ENCODE measurements around the gene PKD2L2. TPM values are rescaled to one million over a fixed set of nuclear protein-coding genes. Genes with fewer than 3 reads are reported as not detected.

Gene PKD2L2
- total RNA-seq, 1 donor from 2014 or later: not detected

DNA sequence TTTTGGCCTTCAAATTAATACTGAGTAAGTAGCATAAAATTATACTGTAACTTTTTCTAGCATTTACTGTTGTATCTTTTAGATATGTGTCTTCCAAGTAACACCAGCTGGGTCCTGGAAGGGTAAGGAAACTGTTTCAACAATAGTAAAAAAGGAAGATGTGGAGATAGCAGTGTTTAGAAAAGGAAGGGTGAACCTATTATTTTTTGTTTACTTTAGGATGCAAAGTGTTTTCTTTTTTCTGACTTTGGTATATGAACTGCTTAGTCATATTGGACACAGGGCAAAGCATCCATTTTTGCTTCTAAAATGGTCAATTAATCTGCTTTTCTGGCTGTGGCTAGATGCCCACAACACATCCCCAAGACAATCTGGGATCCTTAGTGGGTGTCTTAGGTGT lies 5.3 kb downstream of the PKD2L2 start:
- TF ChIP-seq CTCF (IDR thresholded peaks at IDR 0.05; ENCODE audit: unreplicated experiment): no peak
- no peak overlapping the region for H3K27ac Mint-ChIP-seq
- H3K36me3 Mint-ChIP-seq: no peaks in the 10 kb centered on the region
- H3K27me3 Mint-ChIP-seq (ENCODE audit: low read depth): no peaks in the 10 kb centered on the region
- H3K4me3 Mint-ChIP-seq: no peak overlapping the region
- DNase-seq (ENCODE audit: low spot score in 2 of 2, unreplicated experiment in 2 of 2): no peak
- no peaks in the 10 kb centered on the region for H3K9me3 Mint-ChIP-seq
- no peaks in the 10 kb centered on the region for H3K4me1 Mint-ChIP-seq

DNA sequence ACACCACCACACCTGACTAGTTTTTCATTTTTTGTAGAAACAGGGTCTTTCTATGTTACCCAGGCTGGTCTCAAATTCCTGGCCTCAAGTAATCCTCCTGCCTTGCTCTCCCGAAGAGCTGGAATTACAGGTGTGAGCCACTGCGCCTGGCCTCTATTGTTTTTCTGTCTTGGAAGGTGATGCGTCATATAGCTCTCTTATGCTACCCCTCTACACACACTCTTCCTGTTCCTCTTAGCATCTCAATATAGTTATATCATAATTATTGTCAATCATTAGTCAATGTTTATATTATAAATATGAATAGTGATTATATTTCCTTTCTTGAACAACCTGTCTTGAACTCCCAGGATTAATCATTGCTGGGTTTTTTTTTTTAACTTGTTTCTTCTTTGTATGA lies 7.3 kb downstream of the PKD2L2 start:
- Mint-ChIP-seq H3K27me3 (ENCODE audit: low read depth) (no peaks in the 10 kb centered on the region), H3K4me3 (no peak overlapping the region), H3K36me3 (no peaks in the 10 kb centered on the region), H3K27ac (no peak overlapping the region), H3K9me3 (no peaks in the 10 kb centered on the region), H3K4me1 (no peaks in the 10 kb centered on the region)
- no peak for DNase-seq (ENCODE audit: low spot score in 2 of 2, unreplicated experiment in 2 of 2)
- TF ChIP-seq CTCF (IDR thresholded peaks at IDR 0.05; ENCODE audit: unreplicated experiment): no peak

- H3K4me3 Mint-ChIP-seq: no peak overlapping the region
- TF ChIP-seq CTCF (IDR thresholded peaks at IDR 0.05; ENCODE audit: unreplicated experiment): no peak
- no peaks in the 10 kb centered on the region for H3K27me3 Mint-ChIP-seq (ENCODE audit: low read depth)
- H3K36me3 Mint-ChIP-seq: no peaks in the 10 kb centered on the region
- H3K4me1 Mint-ChIP-seq: no peaks in the 10 kb centered on the region
- DNase-seq (ENCODE audit: low spot score in 2 of 2, unreplicated experiment in 2 of 2): no peak
- H3K9me3 Mint-ChIP-seq: no peaks in the 10 kb centered on the region
- H3K27ac Mint-ChIP-seq: no peak overlapping the region
Measured at GRCh38 chr5:137899493-137899892, 10.2 kb downstream of the PKD2L2 start.

- H3K27me3 Mint-ChIP-seq (ENCODE audit: low read depth): no peaks in the 10 kb centered on the region
- no peak for TF ChIP-seq CTCF (IDR thresholded peaks at IDR 0.05; ENCODE audit: unreplicated experiment)
- no peaks in the 10 kb centered on the region for H3K9me3 Mint-ChIP-seq
- no peak for DNase-seq (ENCODE audit: low spot score in 2 of 2, unreplicated experiment in 2 of 2)
- H3K36me3 Mint-ChIP-seq: no peaks in the 10 kb centered on the region
- H3K4me3 Mint-ChIP-seq: no peak overlapping the region
- no peaks in the 10 kb centered on the region for H3K4me1 Mint-ChIP-seq
- no peak overlapping the region for H3K27ac Mint-ChIP-seq
Measured at GRCh38 chr5:137901011-137901817, 12.0 kb downstream of the PKD2L2 start.

DNA sequence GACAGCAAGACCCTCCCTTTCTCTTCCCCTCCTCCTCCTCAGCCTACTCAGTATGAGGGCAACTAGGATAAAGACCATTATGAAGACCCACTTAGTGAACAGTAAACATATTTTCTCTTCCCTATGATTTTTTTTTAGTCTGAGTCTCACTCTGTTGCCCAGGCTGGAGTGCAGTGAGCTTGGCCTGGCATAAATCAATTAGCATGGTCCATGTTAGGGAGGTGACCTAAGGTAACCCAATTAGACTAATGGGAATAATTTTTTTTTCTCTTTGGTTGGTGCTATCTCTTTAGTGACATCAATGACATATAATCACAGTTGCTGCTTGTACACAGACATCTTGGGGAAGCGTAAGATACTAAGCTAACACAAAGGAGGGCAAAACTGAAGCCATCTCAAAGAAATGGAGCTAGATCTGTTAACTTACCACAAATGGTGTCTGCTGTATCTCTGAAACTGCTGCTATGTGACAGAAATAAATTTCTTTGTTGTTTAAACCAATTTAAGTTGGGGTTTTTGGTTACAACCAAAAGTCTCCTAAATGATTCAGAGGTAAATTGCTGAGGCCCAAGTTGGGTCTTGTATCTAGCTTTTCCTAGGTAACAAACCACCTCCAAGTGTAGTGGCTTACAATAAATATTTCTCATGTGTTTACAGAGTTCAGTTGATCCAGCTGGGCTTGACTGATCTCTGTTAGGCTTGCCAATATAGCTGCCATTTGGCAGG lies 13.3 kb downstream of the PKD2L2 start:
- Mint-ChIP-seq H3K27me3 (ENCODE audit: low read depth) (no peaks in the 10 kb centered on the region), H3K4me1 (no peaks in the 10 kb centered on the region), H3K36me3 (no peaks in the 10 kb centered on the region), H3K27ac (no peak overlapping the region), H3K4me3 (no peak overlapping the region), H3K9me3 (no peaks in the 10 kb centered on the region)
- no peak for DNase-seq (ENCODE audit: low spot score in 2 of 2, unreplicated experiment in 2 of 2)
- no peak for TF ChIP-seq CTCF (IDR thresholded peaks at IDR 0.05; ENCODE audit: unreplicated experiment)

Data from mesothelial cell of epicardium (in vitro differentiated cells).